ENCODE results near the gene CYB561D1.
"Not testable (repeated sequence)": the region's sequence is repeated elsewhere in the genome, so short reads cannot be mapped to it uniquely, and the experiment has no call there.

Gene CYB561D1

DNA sequence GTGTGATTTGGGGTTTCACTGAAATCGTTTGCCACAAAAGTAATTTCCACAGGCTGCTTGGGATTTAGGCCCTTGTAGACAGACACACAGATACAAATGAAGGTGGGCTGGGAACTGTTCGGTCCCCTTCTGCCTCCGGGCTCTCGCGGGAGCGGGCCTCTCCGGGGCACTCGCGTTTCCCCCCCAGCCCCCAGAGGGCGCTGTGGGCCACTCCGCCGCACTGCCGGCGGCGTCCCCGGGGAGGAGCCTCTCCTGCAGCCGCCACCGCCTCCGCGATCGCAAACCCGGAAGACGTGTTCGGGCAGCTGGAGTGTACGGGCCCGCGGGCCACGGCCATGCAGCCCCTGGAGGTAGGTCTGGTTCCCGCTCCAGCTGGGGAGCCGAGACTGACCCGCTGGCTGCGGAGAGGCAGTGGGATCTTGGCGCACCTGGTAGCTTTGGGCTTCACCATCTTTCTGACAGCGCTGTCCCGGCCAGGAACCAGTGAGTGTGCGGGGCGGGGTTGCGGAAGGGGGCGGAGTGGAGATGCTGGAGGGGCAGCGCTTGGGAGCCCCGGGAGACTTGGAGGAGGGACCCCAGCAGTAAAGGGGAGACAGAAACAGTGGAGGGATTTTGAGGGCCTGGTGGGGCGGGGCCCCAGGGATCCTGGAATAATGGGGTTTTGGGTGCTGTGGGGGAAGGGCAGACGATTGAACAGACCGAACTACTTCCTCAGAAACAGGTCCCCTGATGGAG lies at the start of gene CYB561D1:
CYB561D1 (plus strand) TSS at position 290 of the 735 bp plus-strand sequence; CDS start at position 336, 46 bp downstream.
- DNase-seq (ENCODE audit: low read depth in 2 of 2): peak; percentile 73 to 83

DNA sequence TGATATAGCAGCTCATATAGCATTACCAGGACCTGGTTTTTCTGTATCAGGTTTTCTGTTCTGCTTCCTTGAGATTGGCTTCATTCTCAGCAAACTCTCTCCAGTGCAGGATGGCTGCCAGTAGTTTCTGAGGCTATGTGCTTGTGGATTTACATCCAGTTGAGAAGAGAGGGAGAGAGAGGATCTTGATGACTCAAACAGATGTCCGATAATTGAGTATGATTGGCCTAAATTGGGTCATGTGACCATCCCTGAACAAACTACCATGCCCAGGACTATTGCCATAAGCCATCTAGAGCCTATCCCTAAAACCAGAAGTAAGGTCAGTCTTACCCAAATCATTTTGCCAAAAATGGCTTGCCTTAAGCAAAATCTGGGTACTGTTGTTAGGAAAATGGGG lies 49.5 kb upstream of the CYB561D1 start:
- DNase-seq (ENCODE audit: low read depth in 2 of 2): no peak

- not testable (repeated sequence) for DNase-seq (ENCODE audit: low read depth in 2 of 2)
Observed at GRCh38 chr1:109445949-109446695, 47.8 kb upstream of the CYB561D1 start.

DNA sequence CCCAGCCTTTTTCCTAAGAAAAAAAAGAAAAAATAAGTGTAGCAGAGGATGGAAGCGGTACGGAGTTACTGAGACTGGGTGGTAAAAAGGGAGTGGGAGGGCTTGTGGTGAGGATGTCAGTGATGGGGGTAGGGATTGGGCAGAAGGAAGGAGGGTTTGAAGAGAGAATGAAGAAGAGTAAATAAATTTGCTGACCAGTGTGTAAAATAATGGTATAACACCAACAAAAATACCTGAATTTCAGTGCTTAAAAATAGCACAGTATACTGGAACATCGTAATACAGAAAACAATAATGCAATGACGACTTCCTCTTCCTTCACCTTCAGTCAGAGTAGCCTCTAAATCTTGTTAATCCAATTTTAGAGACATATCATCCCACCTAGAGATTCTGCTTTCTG lies 46.4 kb upstream of the CYB561D1 start:
- DNase-seq (ENCODE audit: low read depth in 2 of 2): no peak

DNA sequence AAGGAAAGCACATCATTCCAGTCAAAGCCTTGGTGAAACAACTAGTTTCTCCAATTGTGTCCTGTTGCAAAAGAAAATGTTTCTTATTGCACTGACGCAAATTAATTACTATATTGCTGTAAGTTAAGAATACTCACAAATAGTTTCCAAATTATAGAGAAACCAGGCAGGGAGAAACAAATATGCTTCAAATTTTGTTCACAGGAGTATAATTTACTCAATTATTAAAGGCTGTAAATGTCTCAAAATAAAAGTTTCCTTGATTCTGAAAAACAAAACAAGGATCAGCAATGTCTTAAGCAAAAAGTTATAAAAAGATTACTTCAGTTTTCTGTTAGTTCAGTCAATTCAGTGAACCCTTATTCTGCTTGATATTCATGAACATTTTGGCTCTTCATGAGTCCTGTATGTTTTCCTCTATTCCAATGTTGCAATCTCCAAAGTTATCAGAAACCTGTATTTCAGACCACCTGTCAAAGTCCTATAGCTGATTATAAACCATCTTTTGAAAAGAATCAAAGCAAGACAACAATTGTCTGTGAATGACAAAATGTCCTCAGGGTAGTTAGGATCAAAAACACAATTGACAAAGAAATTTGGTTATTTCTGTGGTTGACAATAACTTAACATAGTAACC lies 39.3 kb upstream of the CYB561D1 start:
- DNase-seq (ENCODE audit: low read depth in 2 of 2): no peak

DNA sequence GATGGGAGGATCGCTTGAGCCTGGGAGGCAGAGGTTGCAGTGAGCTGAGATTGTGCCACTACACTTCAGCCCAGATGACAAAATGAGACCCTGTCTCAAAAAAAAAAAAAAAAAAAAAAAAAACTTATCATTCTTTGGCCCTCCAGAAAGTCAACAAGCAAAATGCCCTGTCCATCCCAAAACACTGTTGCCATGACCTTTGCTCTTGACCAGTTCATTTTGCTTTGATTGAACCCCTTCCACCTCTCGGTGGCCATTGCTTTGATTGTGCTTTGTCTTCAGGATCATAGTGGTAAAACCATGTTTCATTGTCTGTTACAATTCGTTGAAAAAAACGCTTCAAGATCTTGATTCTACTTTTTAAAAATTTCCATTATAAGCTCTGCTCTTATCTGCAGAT lies 36.1 kb upstream of the CYB561D1 start:
- DNase-seq (ENCODE audit: low read depth in 2 of 2): no peak

DNA sequence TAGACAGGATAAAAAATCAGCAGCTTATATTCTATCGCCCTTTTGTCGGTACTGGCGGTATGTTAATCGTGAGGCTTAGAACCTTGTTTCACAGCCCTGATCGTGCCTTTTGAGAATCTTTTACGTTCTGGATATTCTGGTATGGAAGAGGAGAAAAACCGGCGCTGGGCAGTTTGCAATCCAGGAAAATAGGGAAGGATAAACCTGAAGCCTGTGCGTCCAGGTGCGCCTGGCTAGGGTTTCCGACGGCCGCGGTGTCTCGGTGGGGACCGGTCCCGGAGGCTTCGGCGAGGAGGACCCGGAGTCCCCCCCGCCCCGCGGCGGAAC lies 27.8 kb upstream of the CYB561D1 start:
- DNase-seq (ENCODE audit: low read depth in 2 of 2): no peak

DNA sequence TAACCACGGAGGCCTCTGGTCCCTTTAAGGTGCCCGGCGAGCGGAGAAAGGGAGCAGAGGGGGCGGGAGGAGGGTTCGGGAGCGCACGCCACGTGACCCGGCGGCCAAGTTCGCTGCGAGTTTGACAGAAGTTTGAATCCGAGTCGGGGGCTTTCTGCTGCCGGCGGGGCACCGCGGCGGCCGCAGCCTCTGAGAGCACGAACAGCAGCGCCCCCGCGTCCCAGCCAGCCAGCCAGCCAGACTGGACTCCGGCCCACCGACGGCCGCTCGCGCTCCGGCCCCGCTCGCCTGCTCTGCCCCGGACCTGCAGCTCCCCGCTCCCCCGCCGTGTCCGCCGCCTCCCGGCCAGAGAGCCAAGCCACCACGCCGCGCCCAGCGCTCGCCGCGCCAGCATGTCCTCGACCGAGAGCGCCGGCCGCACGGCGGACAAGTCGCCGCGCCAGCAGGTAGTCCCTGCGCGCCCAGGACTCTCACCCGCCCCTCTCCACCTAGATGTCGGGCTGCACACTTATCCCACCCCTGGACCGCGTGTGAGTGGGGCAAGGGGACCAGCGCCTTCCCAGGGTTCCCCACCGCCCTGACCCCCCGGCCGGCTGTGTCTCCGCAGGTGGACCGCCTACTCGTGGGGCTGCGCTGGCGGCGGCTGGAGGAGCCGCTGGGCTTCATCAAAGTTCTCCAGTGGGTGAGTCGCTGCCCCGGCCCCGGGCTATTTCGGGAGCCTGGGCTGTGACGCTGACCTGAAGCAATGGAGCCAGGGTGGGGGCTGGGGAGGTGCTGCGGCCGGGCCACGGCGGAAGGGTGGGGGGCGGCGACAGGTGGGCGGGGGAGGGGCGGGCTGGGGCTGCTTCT lies 27.2 kb upstream of the CYB561D1 start, which contains the start of gene SYPL2:
SYPL2 (plus strand) TSS at position 95 of the 849 bp plus-strand sequence; CDS start at position 393, 298 bp downstream.
- no peak for DNase-seq (ENCODE audit: low read depth in 2 of 2)

- no peak for DNase-seq (ENCODE audit: low read depth in 2 of 2)
Observed at GRCh38 chr1:109467301-109467777, 26.6 kb upstream of the CYB561D1 start.

- DNase-seq (ENCODE audit: low read depth in 2 of 2): no peak
Observed at GRCh38 chr1:109468061-109468460, 25.8 kb upstream of the CYB561D1 start.

GRCh38 chr1:109468903-109469302 lies 25.0 kb upstream of the CYB561D1 start:
- DNase-seq (ENCODE audit: low read depth in 2 of 2): no peak

- no peak for DNase-seq (ENCODE audit: low read depth in 2 of 2)
Observed at GRCh38 chr1:109470245-109470644, 23.6 kb upstream of the CYB561D1 start.

DNA sequence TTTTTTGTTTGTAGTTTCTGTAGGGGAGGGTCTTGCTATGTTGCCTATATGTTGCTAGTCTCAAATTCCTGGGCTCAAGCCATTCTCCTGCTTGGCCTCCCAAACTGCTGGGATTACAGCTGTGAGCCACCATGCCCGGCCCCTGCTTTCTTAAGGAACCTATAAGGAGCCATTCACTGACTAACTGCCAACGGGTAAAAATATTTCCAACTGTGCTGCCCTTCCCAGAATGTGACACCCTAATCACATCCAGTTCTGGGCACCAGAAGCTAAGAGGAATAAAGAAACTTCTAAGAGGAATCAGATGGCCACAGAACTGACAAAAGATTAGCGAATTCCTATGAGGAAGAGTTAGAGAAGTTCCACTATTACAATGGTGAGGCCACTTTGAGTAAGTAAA lies 21.1 kb upstream of the CYB561D1 start:
- DNase-seq (ENCODE audit: low read depth in 2 of 2): no peak

GRCh38 chr1:109473284-109474057 lies 20.4 kb upstream of the CYB561D1 start:
- DNase-seq (ENCODE audit: low read depth in 2 of 2): not testable (repeated sequence)

GRCh38 chr1:109474697-109475096 lies 19.2 kb upstream of the CYB561D1 start:
- no peak for DNase-seq (ENCODE audit: low read depth in 2 of 2)

GRCh38 chr1:109475261-109475660 lies 18.6 kb upstream of the CYB561D1 start:
- DNase-seq (ENCODE audit: low read depth in 2 of 2): no peak

DNA sequence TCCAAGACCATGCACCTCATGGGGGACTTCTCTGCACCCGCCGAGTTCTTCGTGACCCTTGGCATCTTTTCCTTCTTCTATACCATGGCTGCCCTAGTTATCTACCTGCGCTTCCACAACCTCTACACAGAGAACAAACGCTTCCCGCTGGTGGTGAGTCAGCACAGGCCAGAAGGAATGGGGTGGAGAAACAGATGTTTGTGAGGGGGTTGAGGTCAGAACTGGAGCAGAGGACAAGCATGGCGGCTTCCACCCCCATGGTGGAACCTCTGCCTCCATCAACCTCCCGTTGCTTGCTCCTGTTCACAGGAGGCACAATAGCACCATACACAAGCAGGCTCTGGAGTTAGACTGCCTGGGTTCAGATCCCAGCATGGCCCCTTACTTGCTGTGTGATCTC lies 17.1 kb upstream of the CYB561D1 start:
- no peak for DNase-seq (ENCODE audit: low read depth in 2 of 2)

DNA sequence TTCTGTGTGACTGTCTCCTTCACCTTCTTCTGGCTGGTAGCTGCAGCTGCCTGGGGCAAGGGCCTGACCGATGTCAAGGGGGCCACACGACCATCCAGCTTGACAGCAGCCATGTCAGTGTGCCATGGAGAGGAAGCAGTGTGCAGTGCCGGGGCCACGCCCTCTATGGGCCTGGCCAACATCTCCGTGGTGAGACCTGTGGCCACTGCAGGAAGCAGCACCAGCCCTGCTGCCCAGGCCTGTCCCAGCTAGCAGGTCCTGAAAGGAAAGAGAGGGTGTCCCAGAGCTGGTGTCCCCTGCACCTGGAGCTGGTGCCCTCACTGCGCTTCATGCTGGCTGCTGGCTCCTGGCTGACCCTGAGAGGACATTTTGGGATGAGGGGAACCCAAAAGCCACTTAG lies 16.1 kb upstream of the CYB561D1 start:
- no peak for DNase-seq (ENCODE audit: low read depth in 2 of 2)

DNA sequence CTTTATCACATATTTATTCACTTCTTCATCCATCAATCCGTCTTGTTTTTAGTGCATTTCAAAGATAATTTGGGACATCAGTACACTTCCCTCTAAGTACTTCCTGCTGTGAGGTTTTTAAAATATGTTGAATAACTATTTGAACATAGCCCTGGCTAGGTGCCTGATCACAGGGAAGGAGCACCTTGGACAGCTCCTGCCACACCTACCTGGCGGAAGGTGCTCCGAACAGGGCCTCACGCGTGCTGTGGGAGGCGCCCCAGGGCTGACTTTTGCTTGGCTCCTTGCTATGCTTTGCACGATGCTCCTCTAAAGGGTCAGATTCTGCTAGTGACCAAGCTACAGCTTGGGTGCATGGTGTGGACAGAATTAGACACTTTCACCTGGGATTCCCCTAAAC lies 15.1 kb upstream of the CYB561D1 start:
- no peak for DNase-seq (ENCODE audit: low read depth in 2 of 2)

DNA sequence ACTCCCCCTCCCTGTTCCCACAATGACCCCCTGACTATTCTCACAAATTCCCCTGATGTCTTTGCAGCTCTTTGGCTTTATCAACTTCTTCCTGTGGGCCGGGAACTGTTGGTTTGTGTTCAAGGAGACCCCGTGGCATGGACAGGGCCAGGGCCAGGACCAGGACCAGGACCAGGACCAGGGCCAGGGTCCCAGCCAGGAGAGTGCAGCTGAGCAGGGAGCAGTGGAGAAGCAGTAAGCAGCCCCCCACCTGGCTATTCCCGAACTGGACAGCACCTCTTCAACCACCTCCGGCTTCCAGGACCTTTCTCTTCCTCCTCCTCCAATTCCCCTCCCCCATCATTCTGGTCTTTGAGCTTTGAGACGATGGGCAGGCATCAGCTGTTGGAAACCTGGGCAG lies 14.6 kb upstream of the CYB561D1 start:
- DNase-seq (ENCODE audit: low read depth in 2 of 2): no peak

GRCh38 chr1:109479901-109480300 lies 14.0 kb upstream of the CYB561D1 start:
- DNase-seq (ENCODE audit: low read depth in 2 of 2): no peak

All from stimulated activated CD8-positive, alpha-beta memory T cell treated with anti-CD3 and anti-CD28 coated beads, Interleukin-7, amount 100 ng/mL, for 4 hours (primary cell).